ENCODE measurements around the gene CAPS2. TPM values are rescaled to one million over a fixed set of nuclear protein-coding genes. Genes with fewer than 3 reads are reported as not detected.

CAPS2 gene
- total and polyA plus RNA-seq, 10 of the 15 experiments (the other 5 are each of a cell fraction or from before 2014, with no cell fraction given) = 2.0 to 6.4 (median 4.2) TPM

DNA sequence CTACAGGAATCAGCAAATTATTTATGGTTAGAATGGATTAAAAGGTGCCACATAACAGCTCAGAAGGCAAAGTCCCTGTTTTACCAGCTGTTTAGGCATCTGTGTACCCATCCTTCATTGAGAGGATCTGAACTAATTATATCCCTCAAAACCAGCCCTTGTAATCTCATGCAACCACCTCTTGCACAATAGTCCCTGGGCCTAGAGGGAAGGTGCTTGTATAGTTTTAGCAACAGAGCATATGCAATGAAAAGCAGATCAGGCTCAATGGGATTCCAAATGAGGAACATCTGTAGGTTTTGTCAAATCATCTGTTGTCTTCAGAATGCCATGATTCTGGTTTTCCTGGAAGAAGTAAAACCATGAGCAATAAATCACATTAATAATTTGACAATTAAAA, 34.8 kb upstream of the CAPS2 start:
- Histone ChIP-seq H3K9me3 (replicated peaks; ENCODE audit: control insufficient read depth, insufficient read depth, low read length) (peaks cover 2% of the 10 kb centered on the region; the same call in 1 of the 3 replicates), H4K20me1 (ENCODE audit: control insufficient read depth, insufficient read depth) (no peaks in the 10 kb centered on the region), H3K36me3 (ENCODE audit: control insufficient read depth in 2 of 2, insufficient read depth in 2 of 2, low read length in 1 of 2) (no peaks in the 10 kb centered on the region), H3K27me3 (replicated peaks in 1 of 2; ENCODE audit: control insufficient read depth in 2 of 2, insufficient read depth in 2 of 2, low read length in 1 of 2) (no peaks in the 10 kb centered on the region), H3K27ac (ENCODE audit: control insufficient read depth, insufficient read depth) (no peak overlapping the region), H2AFZ (ENCODE audit: control insufficient read depth, low read depth, low read length) (no peak overlapping the region), H3K4me2 (ENCODE audit: control insufficient read depth, insufficient read depth) (no peak overlapping the region), H3K4me3 (no peak overlapping the region), H3K79me2 (ENCODE audit: control insufficient read depth, insufficient read depth, low read length) (no peaks in the 10 kb centered on the region), H3K9ac (ENCODE audit: control insufficient read depth, insufficient read depth, low read length) (no peak overlapping the region), H3K4me1 (ENCODE audit: control insufficient read depth, insufficient read depth, low read length) (no peaks in the 10 kb centered on the region)
- intact Hi-C loops (cut with micrococcal nuclease; ENCODE audit: unreplicated experiment) = no loop called here
- DNase-seq (ENCODE audit: low read depth, low spot score) (no peak), ATAC-seq (no peak), FAIRE-seq (no peak)
- ChIA-PET RAD21 (ENCODE audit: unreplicated experiment) (interaction anchor here (1.1 kb wide), 1 partner anchor 31 kb away, joined by 3 read pairs; the partner anchor contains the start of gene GLIPR1L1), POLR2A (no interaction called here), SMC1A (ENCODE audit: uncharacterized antibody, unreplicated experiment) (interaction anchor here (0.9 kb wide), 1 partner anchor 30 kb away, joined by 4 read pairs; the partner anchor contains the start of gene GLIPR1L1), CTCF (interaction anchor here (1.0 kb wide), 1 partner anchor 27 kb away, joined by 5 read pairs; the partner anchor contains the start of gene GLIPR1L2)
- TF ChIP-seq MTA2 (IDR thresholded peaks at IDR 0.05; ENCODE audit: low read depth) (no peak), MEF2A (IDR thresholded peaks at IDR 0.05; ENCODE audit: insufficient read depth, low read depth, low read length) (no peak), ATF7 (IDR thresholded peaks at IDR 0.05; ENCODE audit: low read depth) (no peak), BACH1 (IDR thresholded peaks at IDR 0.05; ENCODE audit: borderline replicate concordance) (no peak), STAT1 (conservative IDR thresholded peaks at IDR 0.05) (no peak), MXI1 (IDR thresholded peaks at IDR 0.05; ENCODE audit: low read depth, low read length) (no peak), CBX5 (IDR thresholded peaks at IDR 0.05; ENCODE audit: low read depth) (no peak)
- TF ChIP-seq, protein P1, sequence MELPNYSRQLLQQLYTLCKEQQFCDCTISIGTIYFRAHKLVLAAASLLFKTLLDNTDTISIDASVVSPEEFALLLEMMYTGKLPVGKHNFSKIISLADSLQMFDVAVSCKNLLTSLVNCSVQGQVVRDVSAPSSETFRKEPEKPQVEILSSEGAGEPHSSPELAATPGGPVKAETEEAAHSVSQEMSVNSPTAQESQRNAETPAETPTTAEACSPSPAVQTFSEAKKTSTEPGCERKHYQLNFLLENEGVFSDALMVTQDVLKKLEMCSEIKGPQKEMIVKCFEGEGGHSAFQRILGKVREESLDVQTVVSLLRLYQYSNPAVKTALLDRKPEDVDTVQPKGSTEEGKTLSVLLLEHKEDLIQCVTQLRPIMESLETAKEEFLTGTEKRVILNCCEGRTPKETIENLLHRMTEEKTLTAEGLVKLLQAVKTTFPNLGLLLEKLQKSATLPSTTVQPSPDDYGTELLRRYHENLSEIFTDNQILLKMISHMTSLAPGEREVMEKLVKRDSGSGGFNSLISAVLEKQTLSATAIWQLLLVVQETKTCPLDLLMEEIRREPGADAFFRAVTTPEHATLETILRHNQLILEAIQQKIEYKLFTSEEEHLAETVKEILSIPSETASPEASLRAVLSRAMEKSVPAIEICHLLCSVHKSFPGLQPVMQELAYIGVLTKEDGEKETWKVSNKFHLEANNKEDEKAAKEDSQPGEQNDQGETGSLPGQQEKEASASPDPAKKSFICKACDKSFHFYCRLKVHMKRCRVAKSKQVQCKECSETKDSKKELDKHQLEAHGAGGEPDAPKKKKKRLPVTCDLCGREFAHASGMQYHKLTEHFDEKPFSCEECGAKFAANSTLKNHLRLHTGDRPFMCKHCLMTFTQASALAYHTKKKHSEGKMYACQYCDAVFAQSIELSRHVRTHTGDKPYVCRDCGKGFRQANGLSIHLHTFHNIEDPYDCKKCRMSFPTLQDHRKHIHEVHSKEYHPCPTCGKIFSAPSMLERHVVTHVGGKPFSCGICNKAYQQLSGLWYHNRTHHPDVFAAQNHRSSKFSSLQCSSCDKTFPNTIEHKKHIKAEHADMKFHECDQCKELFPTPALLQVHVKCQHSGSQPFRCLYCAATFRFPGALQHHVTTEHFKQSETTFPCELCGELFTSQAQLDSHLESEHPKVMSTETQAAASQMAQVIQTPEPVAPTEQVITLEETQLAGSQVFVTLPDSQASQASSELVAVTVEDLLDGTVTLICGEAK (IDR thresholded peaks at IDR 0.05; ENCODE audit: borderline replicate concordance) = no peak
- TF ChIP-seq, protein P2, sequence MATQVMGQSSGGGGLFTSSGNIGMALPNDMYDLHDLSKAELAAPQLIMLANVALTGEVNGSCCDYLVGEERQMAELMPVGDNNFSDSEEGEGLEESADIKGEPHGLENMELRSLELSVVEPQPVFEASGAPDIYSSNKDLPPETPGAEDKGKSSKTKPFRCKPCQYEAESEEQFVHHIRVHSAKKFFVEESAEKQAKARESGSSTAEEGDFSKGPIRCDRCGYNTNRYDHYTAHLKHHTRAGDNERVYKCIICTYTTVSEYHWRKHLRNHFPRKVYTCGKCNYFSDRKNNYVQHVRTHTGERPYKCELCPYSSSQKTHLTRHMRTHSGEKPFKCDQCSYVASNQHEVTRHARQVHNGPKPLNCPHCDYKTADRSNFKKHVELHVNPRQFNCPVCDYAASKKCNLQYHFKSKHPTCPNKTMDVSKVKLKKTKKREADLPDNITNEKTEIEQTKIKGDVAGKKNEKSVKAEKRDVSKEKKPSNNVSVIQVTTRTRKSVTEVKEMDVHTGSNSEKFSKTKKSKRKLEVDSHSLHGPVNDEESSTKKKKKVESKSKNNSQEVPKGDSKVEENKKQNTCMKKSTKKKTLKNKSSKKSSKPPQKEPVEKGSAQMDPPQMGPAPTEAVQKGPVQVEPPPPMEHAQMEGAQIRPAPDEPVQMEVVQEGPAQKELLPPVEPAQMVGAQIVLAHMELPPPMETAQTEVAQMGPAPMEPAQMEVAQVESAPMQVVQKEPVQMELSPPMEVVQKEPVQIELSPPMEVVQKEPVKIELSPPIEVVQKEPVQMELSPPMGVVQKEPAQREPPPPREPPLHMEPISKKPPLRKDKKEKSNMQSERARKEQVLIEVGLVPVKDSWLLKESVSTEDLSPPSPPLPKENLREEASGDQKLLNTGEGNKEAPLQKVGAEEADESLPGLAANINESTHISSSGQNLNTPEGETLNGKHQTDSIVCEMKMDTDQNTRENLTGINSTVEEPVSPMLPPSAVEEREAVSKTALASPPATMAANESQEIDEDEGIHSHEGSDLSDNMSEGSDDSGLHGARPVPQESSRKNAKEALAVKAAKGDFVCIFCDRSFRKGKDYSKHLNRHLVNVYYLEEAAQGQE (IDR thresholded peaks at IDR 0.05; ENCODE audit: low read depth, low read length) = no peak
- TF ChIP-seq, protein P3, sequence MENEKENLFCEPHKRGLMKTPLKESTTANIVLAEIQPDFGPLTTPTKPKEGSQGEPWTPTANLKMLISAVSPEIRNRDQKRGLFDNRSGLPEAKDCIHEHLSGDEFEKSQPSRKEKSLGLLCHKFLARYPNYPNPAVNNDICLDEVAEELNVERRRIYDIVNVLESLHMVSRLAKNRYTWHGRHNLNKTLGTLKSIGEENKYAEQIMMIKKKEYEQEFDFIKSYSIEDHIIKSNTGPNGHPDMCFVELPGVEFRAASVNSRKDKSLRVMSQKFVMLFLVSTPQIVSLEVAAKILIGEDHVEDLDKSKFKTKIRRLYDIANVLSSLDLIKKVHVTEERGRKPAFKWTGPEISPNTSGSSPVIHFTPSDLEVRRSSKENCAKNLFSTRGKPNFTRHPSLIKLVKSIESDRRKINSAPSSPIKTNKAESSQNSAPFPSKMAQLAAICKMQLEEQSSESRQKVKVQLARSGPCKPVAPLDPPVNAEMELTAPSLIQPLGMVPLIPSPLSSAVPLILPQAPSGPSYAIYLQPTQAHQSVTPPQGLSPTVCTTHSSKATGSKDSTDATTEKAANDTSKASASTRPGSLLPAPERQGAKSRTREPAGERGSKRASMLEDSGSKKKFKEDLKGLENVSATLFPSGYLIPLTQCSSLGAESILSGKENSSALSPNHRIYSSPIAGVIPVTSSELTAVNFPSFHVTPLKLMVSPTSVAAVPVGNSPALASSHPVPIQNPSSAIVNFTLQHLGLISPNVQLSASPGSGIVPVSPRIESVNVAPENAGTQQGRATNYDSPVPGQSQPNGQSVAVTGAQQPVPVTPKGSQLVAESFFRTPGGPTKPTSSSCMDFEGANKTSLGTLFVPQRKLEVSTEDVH (IDR thresholded peaks at IDR 0.05; ENCODE audit: low read depth, partially characterized antibody) = no peak
- in situ Hi-C loops (cut with MboI) = no loop called here
- no TSS peak for BruUV-seq (replicated peaks)
